GM10847 (cell line): ENCODE data around the gene PITX1.

Experiments
- POLR2A ChIP-seq: IDR thresholded peaks from 2 replicates; pipeline ENCODE4 v1.6.1; 2011; ENCODE audit not compliant: insufficient read length; ENCODE audit errors: extremely low read depth

Gene PITX1

DNA sequence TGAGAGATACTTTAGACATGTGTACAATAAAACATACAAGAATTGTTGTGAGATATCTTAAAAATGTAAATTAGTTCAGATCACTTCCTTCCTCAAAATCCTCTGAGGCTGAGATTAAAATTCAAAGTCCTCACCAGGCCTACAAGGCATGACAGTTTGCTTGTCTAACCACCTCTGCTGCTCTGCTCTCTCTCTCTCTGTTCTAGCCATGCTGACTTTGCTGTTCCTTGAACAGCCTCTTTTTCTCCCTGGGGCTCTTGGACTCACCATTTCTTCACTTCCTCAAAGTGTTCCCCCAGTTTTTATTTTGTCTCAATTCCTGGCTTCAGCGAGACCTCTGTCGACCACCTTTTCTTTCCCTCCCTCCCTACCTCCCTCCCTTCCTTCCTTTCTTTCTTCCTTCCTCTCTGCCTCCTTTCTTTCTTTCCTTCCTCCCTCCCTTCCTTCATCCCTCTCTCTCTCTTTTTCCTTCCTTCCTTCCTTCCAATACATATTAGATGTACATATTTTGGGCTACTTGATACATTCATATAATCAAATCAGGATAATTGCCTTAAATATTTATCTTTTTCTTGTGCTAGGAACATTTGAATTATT is 39.4 kb downstream of the PITX1 start:
- TF ChIP-seq POLR2A: no peak

DNA sequence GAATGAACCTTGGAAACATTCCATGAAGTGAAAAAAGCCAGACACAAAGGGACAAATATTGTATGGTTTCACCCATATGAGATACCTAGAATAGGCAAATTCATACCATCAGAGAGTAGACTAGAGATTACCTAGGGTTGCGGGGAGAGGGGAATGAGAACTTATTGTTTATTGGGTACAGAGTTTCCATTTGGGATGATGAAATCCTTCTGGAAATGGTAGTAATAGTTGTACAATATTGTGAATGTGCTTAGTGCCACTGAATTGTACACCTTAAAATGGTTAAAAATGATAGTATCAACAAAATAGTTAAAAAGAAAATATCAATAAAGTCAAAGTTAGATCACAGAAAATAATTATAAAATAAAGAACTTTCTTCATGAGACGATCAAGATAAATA is 40.9 kb downstream of the PITX1 start:
- TF ChIP-seq POLR2A: no peak

DNA sequence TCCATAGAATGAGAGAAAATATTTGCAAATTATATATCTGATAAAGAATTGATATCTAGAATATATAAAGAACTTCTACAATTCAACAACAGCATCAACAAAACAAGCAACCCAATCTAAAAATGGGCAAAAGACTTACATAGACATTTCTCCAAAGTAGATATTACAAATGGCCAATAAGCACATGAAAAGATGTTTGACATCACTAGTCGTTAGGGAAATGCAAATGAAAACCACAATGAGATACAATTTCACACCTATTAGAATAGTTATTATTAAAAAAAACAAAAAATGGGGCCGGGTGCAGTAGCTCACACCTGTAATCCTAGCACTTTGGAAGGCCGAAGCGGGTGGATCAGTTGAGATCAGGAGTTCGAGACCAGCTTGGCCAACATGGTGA is 41.9 kb downstream of the PITX1 start:
- TF ChIP-seq POLR2A: no peak

DNA sequence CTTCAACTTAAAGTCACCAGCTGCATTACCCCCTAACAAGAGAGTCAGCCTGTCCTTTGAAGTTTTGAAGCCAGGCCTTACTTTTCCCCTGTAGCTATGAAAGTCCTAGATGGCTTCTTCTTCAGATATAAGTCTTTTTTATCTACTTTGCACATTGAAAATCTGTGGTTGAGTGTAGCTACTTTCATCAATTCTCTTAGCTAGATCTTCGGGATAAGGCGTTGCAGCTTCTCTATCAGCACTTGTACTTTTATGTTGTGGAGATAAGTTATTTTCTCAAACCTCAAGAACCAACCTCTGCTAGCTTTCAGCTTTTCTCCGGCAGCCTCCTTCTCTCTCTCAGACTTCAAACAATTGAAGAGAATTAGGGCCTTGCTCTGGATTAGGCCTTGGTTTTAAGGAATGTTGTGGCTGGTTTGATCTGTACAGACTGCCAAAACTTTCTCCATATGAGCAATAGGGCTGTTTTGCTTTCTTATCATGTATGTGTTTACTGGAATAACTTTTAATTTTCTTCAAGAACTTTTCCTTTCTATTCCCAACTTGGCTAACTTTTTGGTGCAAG is 44.7 kb downstream of the PITX1 start:
- TF ChIP-seq POLR2A: no peak

DNA sequence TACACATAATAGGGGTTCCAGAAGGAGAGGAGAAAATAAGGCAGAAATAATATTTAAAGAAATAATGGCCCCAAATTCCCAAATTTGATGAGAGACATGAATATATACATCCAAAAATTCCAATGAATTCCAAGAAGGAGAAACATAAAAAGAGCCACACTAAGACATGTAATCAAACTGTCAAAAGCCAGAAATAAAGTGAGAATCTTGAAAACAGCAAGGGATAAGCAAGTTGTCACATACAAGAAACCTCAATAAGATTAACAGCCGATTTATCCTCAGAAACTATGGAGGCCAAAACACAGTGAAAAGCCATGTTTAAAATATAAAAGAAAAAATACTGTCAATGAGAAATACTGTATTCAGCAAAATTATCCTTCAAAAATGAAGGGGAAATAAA is 51.8 kb downstream of the PITX1 start:
- no peak for TF ChIP-seq POLR2A

DNA sequence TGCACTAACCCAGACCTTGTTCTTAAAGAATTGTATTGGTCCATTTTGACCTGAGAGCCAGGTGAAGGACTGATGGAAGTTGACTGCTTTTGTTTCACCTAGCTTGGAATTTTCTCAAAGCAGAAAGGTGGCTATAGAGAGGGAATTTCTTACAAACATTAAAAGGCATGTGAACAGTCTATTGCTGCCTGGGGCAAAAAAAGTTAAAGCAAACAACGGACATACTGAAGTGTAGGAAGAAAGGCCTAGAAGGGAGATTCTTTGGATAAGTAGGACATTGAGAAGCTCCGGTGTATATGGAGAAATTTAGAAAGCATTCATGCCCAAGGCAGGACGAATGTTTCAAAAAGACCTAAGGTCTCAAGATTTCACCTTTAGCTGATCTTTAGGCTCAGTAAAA is 54.6 kb downstream of the PITX1 start:
- no peak for TF ChIP-seq POLR2A
